DMS79 (cell line): ENCODE measurements around the gene NMUR1.
A peak's percentile ranks its signal among the peaks of the same experiment; 100 is the strongest.

ENCODE experiments used
- DNase-seq: peaks from one replicate; lab custom pipeline; 2025; lab: John Stamatoyannopoulos, UW

Gene NMUR1

GRCh38 chr2:231525248-231526163, 4.7 kb downstream of the NMUR1 start:
- DNase-seq: no peak

- DNase-seq: no peak
These were observed 5.6 kb downstream of the NMUR1 start for GRCh38 chr2:231524477-231525247.

GRCh38 chr2:231523451-231524285, 6.6 kb downstream of the NMUR1 start:
- DNase-seq: no peak

GRCh38 chr2:231522418-231523180, 7.6 kb downstream of the NMUR1 start:
- DNase-seq: no peak

GRCh38 chr2:231521443-231521842, 8.8 kb downstream of the NMUR1 start:
- DNase-seq: no peak

- no peak for DNase-seq
These were observed 10.2 kb downstream of the NMUR1 start for GRCh38 chr2:231519975-231520555.

- DNase-seq: no peak
These were observed 11.5 kb downstream of the NMUR1 start for GRCh38 chr2:231518771-231519170.

GRCh38 chr2:231515603-231516002, 14.6 kb downstream of the NMUR1 start:
- no peak for DNase-seq

GRCh38 chr2:231514951-231515297, 15.3 kb downstream of the NMUR1 start:
- no peak for DNase-seq

- DNase-seq: peak; percentile 96
These were observed 15.9 kb downstream of the NMUR1 start for GRCh38 chr2:231514225-231514950.

- DNase-seq: no peak
These were observed 16.5 kb downstream of the NMUR1 start for GRCh38 chr2:231513746-231514224.

- no peak for DNase-seq
These were observed 18.0 kb downstream of the NMUR1 start for GRCh38 chr2:231512222-231512621.

GRCh38 chr2:231503766-231504165, 26.5 kb downstream of the NMUR1 start:
- DNase-seq: no peak

- no peak for DNase-seq
These were observed 27.6 kb downstream of the NMUR1 start for GRCh38 chr2:231502596-231502995.

- DNase-seq: no peak
These were observed 32.6 kb downstream of the NMUR1 start for GRCh38 chr2:231497651-231498050.

GRCh38 chr2:231494669-231495068, 35.6 kb downstream of the NMUR1 start:
- DNase-seq: no peak

- no peak for DNase-seq
These were observed 39.4 kb downstream of the NMUR1 start for GRCh38 chr2:231490801-231491200.

- DNase-seq: no peak
These were observed 40.3 kb downstream of the NMUR1 start for GRCh38 chr2:231489990-231490389.

- DNase-seq: no peak
These were observed 41.9 kb downstream of the NMUR1 start for GRCh38 chr2:231488331-231488730.

- DNase-seq: no peak
These were observed 43.2 kb downstream of the NMUR1 start for GRCh38 chr2:231486851-231487596.
